C4-2B (cell line): ENCODE results near the gene GALNT2.

Source experiments
- CTCF ChIP-seq: fragments of 450-650 bp; conservative IDR thresholded peaks from 2 replicates; pipeline ENCODE4 v1.5.1; 2017; ENCODE audit warnings: mild to moderate bottlenecking
- ZFX ChIP-seq: fragments of 450-650 bp; IDR thresholded peaks from 2 replicates; pipeline ENCODE4 v1.6.1; 2017

- TF ChIP-seq CTCF (no peak), ZFX (no peak)
Measured at GRCh38 chr1:230040440-230040839, 26.6 kb upstream of the GALNT2 start.
